Head of caudate nucleus (tissue), 42 donors: ENCODE results near the gene SCGB3A2.

Experiments used
- DNase-seq, 42 donors: peaks; one replicate each; pipeline versions ENCODE4 v3.0.0 to v3.0.0-alpha.2; 2020 to 2021; ENCODE audit warnings: mixed read lengths in 7 of 42
- intact Hi-C: fragments of 100-400 bp; cut with DNase I; formaldehyde crosslinking; loops from one replicate; pipeline ENCODE4 v1.15.0; 2022

Gene SCGB3A2

DNA sequence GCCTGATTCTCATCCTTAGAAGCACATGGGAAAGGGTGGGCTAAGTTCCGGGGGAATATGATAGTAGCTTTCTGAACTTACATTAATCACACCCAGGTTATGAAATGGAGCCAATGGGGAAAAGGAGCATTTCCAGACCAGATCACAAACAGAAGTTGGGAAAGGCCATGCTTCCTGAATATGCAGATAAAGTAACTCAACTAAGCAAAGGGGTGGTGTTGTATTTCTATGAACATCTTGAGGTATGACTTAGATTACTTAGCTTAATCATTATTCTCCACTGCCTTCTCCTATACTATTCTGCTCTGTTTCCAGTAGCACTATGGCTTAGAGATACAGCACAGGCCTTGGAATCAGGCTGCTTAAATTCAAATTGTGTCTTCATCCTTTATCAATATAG, 17.4 kb downstream of the SCGB3A2 start:
- DNase-seq: no peak
- intact Hi-C loops: no loop called here

DNA sequence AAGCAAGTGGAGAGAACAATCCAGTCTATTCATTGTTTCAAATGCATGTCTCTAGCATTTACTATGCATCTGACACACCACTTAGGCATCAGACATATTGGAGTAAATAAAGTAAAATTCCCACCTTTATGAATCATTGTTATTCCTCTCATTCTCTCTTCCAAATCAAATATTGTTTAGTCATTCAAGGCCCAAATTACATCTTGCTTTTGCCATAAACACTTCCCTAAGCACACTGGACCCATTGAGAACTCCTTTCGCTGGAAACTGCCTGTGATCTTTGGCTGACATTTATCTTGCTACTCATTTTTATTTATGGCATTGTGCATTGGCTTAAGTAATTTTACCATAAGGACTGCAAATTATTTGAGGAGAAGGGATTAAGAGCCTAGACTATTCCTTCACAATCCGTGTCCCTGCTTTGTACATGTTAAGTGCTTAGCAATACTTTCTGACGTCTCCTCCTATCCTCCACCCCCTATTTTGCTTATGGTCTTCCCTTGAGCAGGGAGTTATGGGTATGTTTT, 20.4 kb downstream of the SCGB3A2 start:
- no peak for DNase-seq
- intact Hi-C loops: no loop called here

DNA sequence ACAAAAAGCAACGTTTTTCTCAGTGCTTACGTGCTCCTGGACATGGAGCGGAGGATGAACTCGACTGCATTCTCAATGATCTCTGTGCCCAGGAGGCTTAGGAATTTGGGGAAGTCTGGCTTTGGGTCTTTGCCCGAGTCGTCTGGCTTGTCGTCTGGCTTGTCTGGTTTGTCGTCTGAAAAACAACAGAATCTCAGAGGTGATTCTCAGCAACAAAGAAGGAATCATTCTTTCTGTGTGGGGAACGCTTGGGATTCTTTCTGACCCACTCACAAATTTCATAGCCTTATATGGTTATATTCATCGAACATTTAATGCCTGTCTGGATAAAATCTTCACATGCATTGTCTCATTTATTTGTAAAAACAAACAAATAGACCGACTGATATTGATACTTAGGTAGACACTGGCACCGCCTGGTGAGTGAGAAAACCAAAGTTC, 23.1 kb downstream of the SCGB3A2 start:
- DNase-seq: peak in 3 of 42 donors; percentile 2 to 42 (median 10)
- intact Hi-C loops: no loop called here

DNA sequence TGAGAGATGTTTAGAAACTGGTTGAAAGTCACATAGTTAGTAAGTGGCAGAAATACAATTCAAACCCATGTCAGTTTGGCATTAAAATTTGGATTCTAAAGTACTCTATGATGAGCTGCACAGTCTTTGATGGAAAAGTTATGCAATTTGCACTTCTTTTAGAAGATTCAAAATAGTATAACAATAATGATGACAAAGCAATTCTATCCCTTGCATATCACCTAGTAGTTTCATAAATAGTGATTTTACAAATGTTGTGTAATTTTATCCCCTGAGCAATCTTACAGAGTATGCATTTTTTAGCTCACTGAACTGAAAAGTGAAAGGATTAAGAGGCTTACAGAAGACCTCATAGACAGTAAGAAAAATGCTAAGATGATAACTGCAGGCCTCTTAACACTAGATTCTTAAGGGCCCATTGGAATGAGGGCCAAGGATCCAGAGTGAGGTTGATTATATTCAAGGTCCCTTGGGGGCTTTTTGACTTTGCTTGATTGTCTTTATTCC, 24.2 kb downstream of the SCGB3A2 start:
- DNase-seq: no peak
- intact Hi-C loops: no loop called here

DNA sequence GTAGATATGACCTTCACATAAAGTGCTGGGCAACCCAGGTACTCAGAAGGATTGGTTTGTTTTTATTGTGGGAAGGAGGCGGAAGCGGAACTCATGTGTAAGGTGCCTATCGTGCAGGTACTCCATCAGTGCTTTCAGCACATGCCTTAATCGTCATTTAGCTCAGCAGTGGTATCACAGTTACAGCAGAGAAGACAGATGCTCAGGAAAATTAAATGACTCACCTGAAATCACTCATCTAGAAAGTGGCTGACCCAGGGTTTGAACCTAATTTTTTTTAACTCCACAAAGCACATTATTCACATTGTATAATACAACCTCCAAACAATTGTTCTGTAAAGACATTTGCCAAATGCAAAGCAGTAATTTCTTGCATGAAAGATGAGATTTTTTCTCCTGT, 25.6 kb downstream of the SCGB3A2 start:
- intact Hi-C loops: no loop called here
- DNase-seq: no peak

DNA sequence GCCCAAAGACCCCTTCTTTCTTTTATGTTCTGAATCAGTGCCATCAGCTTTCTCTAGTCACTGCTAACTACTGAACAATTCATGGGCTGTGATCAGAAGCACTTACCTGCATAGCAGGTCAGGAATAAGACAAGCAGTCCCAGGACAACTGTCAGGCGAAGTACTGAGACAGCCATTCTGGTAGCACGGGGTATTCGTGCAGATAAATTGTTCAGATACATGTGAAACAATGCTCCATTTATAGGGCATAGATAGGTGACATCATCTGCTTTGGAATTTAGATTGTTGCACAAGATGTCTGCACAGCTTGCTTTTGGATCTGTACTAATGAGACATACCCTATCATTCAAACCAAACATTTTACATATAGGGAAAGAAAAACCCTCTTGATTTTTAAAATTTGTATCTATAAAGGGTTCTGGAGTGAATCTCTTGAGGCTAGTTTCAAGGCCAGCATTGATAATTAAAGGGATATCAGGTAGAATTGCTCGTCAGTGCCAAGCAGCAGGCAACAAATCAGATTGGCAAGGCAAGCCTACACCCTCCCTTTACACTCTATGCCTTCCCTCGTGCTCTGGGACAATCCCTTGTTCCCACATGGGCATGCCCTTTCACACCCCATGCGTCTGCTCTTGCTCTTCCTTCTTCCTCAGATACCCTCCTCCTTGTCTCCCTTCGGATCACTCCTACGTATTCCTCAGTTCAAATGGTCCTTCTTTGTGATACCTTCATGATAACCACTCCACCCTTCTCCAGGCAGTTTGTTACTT, 28.0 kb downstream of the SCGB3A2 start, which contains the start of gene C5orf46:
Gene C5orf46, minus strand, starts transcription at position 213 of the 770 bp plus-strand sequence. Its CDS starts 37 bp downstream, at position 176.
- intact Hi-C loops: no loop called here

DNA sequence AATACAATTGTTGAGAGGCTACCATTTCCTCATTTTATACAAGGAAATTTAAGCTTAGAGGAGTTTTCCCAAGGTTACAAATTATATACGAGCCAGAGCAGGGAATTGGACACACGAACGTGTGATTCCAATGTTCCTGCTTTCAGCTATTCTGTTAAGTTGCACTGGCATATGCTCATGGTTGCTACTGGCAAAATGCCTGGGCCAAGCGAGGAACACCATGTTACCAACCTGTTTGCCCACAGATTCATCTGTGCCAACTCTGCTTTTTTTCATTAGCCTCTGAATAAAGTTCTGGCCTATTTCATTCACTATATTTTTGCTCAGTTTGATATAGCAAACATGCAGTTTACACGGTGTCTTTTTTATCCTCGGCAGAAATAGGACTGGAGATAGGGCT, 32.9 kb downstream of the SCGB3A2 start:
- peak in 3 of 42 donors; percentile 4 to 17 (median 5) for DNase-seq
- intact Hi-C loops: no loop called here

More for the DNA sequence above, 28.0 kb downstream of the SCGB3A2 start, which contains the start of gene C5orf46:
- no peak for DNase-seq

DNA sequence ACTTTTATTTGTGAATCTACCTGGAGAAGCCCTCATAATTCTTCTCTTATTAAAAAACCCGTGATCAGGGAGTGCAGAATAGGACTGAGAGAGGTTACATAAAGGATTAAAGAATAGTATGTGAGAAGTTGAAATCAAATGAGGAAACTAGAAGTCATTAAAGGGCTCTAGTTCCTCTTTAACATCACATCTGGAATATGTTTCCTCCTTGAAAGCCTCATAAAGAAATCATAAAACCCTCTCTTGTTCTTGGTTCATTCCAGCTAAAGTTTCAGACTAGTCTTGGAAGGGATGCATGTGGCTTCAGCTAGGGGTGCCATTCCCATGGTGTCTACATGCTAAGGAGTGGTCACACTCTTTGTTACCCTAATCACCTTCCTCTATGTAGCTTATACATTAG, 33.5 kb downstream of the SCGB3A2 start:
- intact Hi-C loops: no loop called here
- no peak for DNase-seq

DNA sequence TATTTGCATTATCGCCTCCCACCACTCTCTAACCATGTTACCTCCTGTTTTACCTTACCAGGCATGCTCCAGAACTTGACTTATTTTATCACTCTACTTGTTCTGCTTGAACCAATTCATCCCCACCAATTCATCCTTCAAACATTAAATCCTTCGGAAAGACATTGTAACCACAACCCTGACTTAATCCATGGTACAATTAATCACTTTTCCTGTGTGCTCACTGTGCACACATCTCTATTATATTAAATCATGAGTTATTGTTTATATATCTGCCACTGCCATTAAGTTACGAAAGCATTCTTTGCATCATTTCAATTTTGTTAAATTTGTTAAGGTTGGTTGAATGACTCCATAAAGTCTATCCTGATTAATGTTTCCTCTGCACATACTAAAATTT, 35.3 kb downstream of the SCGB3A2 start:
- intact Hi-C loops: no loop called here
- DNase-seq: no peak

DNA sequence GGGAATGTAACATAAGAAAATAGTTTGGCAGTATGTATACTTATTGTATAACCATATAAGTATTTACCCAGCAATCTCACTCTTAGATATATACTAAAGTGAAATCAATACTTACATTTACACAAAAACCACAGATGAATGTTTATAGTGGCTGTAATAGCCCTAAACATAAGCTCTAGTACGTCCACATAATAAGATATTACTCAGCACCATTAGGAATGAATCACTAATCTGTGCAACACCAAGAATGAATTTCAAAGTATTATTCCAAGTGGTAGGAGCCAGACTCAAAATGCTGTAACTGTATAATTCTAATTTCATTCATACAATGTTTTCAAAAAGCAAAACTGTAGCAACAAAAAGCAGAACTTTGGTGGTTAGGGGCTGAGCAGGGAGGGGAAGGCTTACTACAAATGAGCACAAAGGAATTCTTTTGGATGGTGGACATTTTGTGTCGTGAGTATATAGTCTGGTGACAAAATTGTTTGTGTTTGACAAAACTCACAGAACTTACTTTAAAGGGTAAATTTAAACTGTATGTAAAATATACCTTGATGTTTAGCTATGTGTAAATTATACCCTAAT, 39.7 kb downstream of the SCGB3A2 start:
- no peak for DNase-seq
- intact Hi-C loops: no loop called here

DNA sequence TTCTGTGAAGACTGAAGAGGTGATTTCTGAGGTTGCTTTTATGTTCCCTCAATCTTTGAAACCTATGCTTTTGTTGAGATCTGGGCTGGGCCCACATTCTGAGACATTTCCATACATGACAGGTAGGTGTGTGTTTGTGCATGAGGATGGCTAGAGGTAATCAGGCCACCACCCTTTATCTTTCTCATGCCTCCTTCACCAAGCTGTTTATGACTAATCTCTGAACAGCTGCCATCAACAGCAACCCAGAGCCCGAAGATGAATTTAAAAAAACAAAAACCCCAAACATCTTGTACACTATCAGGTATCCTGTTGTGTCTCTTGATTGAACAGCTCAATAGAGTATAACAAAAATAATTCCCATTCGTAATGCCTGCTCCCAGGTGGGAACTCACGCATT, 40.4 kb downstream of the SCGB3A2 start:
- intact Hi-C loops: no loop called here

DNA sequence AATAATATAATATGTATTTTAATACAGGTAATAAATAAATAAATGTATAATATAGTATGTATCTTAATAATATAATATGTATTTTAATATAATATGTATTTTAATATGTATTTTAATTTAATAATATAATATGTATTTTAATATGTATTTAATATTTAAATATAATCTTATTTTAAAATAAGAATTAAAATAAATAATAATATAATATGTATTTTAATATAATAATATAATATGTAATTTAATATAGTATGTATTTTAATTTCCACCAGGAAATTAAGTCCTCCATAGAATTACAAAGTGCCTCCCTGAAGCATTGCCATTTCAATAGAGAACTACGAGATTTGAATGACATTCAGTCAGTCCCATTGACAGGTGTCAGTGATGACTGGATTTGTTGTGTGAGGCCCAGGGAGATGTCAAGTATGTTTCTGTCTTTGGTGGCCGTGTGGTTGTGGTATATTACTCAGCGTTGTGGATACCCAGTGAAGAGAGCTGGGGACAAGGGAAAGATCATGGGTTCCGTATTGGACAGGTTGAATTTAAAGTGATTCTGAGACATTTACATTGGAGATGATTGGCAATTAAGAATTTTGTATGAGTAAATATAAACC, 42.0 kb downstream of the SCGB3A2 start:
- intact Hi-C loops: no loop called here
- no peak for DNase-seq

More for the DNA sequence above, 40.4 kb downstream of the SCGB3A2 start:
- DNase-seq: no peak

DNA sequence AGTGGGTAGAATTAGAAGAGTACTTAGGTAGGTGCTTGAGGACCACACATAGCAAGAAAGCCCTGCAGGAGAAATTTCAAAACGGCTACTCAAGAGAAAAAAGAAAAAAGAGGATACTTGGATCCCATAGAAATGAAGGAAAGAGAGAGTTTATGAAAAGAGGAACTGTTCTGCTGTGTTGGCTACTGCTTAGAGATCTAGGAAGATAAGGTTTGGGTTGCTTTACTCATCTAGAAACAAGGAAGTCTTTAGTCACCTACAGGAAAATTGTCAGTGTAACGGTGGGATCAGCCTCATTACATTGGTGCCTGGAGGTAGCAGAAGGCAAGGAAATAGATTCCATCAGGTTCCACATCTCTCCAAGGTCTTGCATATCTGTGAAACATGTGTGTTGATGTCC, 42.6 kb downstream of the SCGB3A2 start:
- intact Hi-C loops: no loop called here
- no peak for DNase-seq

DNA sequence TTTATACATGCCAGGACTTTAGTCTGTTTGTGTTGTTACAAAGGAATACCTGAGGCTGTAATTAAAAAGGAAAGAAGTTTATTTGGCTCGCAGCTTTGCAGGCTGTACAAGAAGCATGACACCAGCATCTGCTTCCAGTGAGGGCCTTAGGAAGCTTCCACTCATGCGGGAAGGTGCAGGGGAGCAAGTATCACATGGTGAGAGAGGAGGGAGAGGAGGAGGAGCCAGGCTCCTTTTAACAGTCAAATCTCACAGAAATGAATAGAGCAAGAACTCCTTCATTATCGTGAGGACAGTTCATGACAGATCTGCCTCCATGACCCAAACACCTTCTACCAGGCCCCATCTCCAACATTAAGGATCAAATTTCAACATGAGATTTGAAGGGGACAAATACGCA, 46.5 kb downstream of the SCGB3A2 start:
- no peak for DNase-seq
- intact Hi-C loops: no loop called here

DNA sequence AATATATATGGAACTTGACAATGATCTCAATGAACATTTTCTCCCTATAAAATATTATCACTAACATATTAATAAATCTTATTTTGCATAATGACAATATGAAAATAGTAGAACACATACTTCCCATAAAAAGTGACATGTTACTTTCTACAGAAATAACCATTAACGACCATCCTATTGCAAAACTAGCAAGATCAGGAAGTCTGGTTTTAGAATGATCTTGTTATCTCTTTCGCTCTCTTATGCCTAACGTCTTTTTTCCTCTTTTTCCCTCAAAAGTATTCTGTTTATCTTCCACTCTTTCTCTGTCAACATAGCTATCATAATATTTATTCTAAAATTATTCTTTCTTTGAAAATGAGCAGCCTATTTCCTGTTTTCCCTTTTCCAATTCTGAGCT, 49.4 kb downstream of the SCGB3A2 start:
- intact Hi-C loops: no loop called here

DNA sequence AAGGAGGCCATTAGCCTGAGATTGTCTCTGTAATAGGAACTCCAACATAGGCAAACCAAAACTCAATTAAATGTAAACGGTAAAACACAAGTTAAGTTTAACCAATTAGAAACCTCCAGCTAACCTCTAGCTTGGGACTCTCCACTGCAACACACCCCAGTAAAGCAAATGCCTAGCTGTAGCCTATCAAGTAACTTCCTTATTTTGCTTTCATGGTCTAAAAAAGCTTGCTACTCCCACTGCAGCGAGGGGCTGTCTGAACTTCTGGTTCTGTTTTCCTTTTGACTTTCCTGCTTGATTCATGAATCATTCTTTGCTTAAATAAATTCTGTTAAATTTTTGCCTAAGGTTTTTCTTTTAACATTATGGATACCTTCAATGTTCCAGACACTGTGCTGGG, 52.3 kb downstream of the SCGB3A2 start:
- intact Hi-C loops: loop anchor here (5.0 kb wide), 1 partner anchor 43 kb away; no protein-coding TSS in a partner anchor
- DNase-seq: no peak

More for the DNA sequence above, 49.4 kb downstream of the SCGB3A2 start:
- no peak for DNase-seq
